Endometrial microvascular endothelial cells (primary cell): Measurements from ENCODE around the gene RNF31. TPM values are rescaled to one million over a fixed set of nuclear protein-coding genes. Genes with fewer than 3 reads are reported as not detected.

Source experiments
- in situ Hi-C: cut with HindIII; loops from 2 replicates; pipeline ENCODE4 v1.10.0; 2017; ENCODE audit warnings: low sequenced_read_pairs, low pct_unique_long_range_greater_than_20kb; ENCODE audit errors: inconsistent ontology term
- total RNA-seq: library from RNA; depleted of rRNA; stranded (reverse); fragments of >200 nt; gene quantifications from one replicate; pipeline ENCODE4 v1.2.3, GENCODE V29; 2015; ENCODE audit errors: inconsistent ontology term

Gene RNF31
- total RNA-seq, 1 donor from 2014 or later: 121 TPM

- in situ Hi-C loops: no loop called here
Observed at GRCh38 chr14:24177891-24178290, 30.6 kb downstream of the RNF31 start.

GRCh38 chr14:24178399-24179178, 31.3 kb downstream of the RNF31 start:
- in situ Hi-C loops: no loop called here

GRCh38 chr14:24179294-24179960, 32.1 kb downstream of the RNF31 start:
- in situ Hi-C loops: no loop called here

GRCh38 chr14:24179961-24180796, 32.9 kb downstream of the RNF31 start:
- in situ Hi-C loops: no loop called here

GRCh38 chr14:24181371-24182077, 34.2 kb downstream of the RNF31 start:
- in situ Hi-C loops: no loop called here

- in situ Hi-C loops: no loop called here
Observed at GRCh38 chr14:24182110-24182882, 35.0 kb downstream of the RNF31 start.

- in situ Hi-C loops: no loop called here
Observed at GRCh38 chr14:24183014-24183481, 35.8 kb downstream of the RNF31 start.

GRCh38 chr14:24184104-24184970, 37.0 kb downstream of the RNF31 start:
- in situ Hi-C loops: no loop called here

- in situ Hi-C loops: no loop called here
Observed at GRCh38 chr14:24185026-24185425, 37.7 kb downstream of the RNF31 start.

GRCh38 chr14:24185741-24186140, 38.4 kb downstream of the RNF31 start:
- in situ Hi-C loops: no loop called here

- in situ Hi-C loops: no loop called here
Observed at GRCh38 chr14:24186831-24187538, 39.7 kb downstream of the RNF31 start.

- in situ Hi-C loops: no loop called here
Observed at GRCh38 chr14:24187539-24187915, 40.2 kb downstream of the RNF31 start.

GRCh38 chr14:24188251-24189058, 41.2 kb downstream of the RNF31 start, which contains the start of gene IPO4:
TSS of gene IPO4 (minus strand) at chr14:24188816. CDS start at chr14:24188787, 29 bp downstream.
- in situ Hi-C loops: no loop called here

GRCh38 chr14:24189059-24189375, 41.7 kb downstream of the RNF31 start:
- in situ Hi-C loops: no loop called here

GRCh38 chr14:24189460-24189859, 42.2 kb downstream of the RNF31 start:
- in situ Hi-C loops: no loop called here

GRCh38 chr14:24190416-24190815, 43.1 kb downstream of the RNF31 start:
- in situ Hi-C loops: no loop called here
